Heart right ventricle (tissue), 16 donors: ENCODE results near the gene RAB33B. TPM values are rescaled to one million over a fixed set of nuclear protein-coding genes. Genes with fewer than 3 reads are reported as not detected.

Source experiments
- ATAC-seq, 8 donors: fragments of 200-7000 bp; cut with Tn5 transposase; one replicate each; pipeline ENCODE4 v1.9.1; 2020; ENCODE audit warnings: mild to moderate bottlenecking in 8 of 8, moderate library complexity in 8 of 8, moderate number of reproducible peaks in 1 of 8
- DNase-seq, 2 donors: peaks; one replicate each; pipeline ENCODE4 v3.0.0-alpha.2; 2020
- H3K27ac ChIP-seq, 10 donors: fragments of 200-600 bp; sonication (generic) in 2 of 10; one replicate each; pipeline versions ENCODE4 v1.5.0 to v1.8.0; 2020 to 2022; ENCODE audit warnings: mild to moderate bottlenecking in 3 of 10
- H3K27me3 ChIP-seq, 7 donors: fragments of 200-600 bp; one replicate each; pipeline ENCODE4 v1.8.0; 2021 to 2022; ENCODE audit warnings: mild to moderate bottlenecking in 2 of 7
- H3K36me3 ChIP-seq, 9 donors: fragments of 200-600 bp; sonication (generic) in 1 of 9; one replicate each; pipeline versions ENCODE4 v1.5.0 to v1.8.0; 2020 to 2022; ENCODE audit warnings: mild to moderate bottlenecking in 2 of 9
- H3K4me1 ChIP-seq, 9 donors: fragments of 200-600 bp; sonication (generic) in 1 of 9; one replicate each; pipeline versions ENCODE4 v1.5.0 to v1.8.0; 2020 to 2022; ENCODE audit warnings: mild to moderate bottlenecking in 4 of 9
- H3K4me3 ChIP-seq, 10 donors: fragments of 200-600 bp; sonication (generic) in 2 of 10; one replicate each; pipeline versions ENCODE4 v1.5.0 to v1.8.0; 2020 to 2022; ENCODE audit warnings: mild to moderate bottlenecking in 7 of 10, moderate library complexity in 2 of 10
- H3K9me3 ChIP-seq, 11 donors: fragments of 200-600 bp in 10 of 11; sonication (generic) in 2 of 11; one replicate each; pipeline versions ENCODE4 v1.5.0 to v1.8.0; 2013 to 2022; ENCODE audit warnings: mild to moderate bottlenecking in 2 of 11, control low read depth in 1 of 11, moderate library complexity in 1 of 11
- CTCF ChIP-seq, 9 donors: fragments of 200-600 bp; sonication (generic) in 2 of 9; IDR thresholded peaks; one replicate each; pipeline versions ENCODE4 v1.5.0 to v1.8.0; 2021 to 2022; ENCODE audit warnings: antibody characterized with exemption in 9 of 9, mild to moderate bottlenecking in 5 of 9, moderate library complexity in 1 of 9
- WGBS, 2 donors: extraction: QIAGEN DNeasy Blood & Tissue Kit; methylation state at CpG; one replicate each; pipeline ENCODE4 v1.1.7; 2013; ENCODE audit warnings: inconsistent platforms in 1 of 2; 5-methylcytosine and 5-hydroxymethylcytosine counted together
- intact Hi-C, 10 donors: fragments of 100-400 bp; cut with DNase I; formaldehyde crosslinking; loops; one replicate each; pipeline versions ENCODE4 v1.11.1 to v1.14.2; 2022
- polyA plus RNA-seq, 2 donors: library from polyadenylated mRNA; stranded (reverse); fragments of 200-250 nt; gene quantifications; one replicate each; pipeline ENCODE4 v1.2.3, GENCODE V29; 2013
- total RNA-seq, 10 donors: library from RNA; stranded (reverse); fragmentation: NEBNext Ultra II Directional in 3 of 10; extraction: Animal tissue kit (Norgen Biotek cat#: 25700) in 3 of 10; gene quantifications; one replicate each; pipeline versions ENCODE4 v1.2.1 to v1.2.4, GENCODE V29; 2021 to 2023
- donor health status: Arrhythmogenic right ventricular cardiomyopathy.
- donor health status: ischemic (EF 13 %, LVEDD 7.1; RV severe dilation, severe dysfunction).
- donor health status: healthy with polysubstance abuse.
- donor health status: DM: no; HTN: yes; CAD: no.
- donor health status: DM: no; HTN: no; CAD: no.
- donor health status: ischemic (EF 25% LVEDD 6.9; RV normal size, moderate dysfunction).
- donor health status: ischemic (EF 25% LVEDD 5.7; RV mildly dilated, moderate dysfunction).
- donor health status: healthy.
- donor health status: DM: yes; HTN: yes; CAD: no.
- donor health status: Ischemic cardiomyopathy.
- donor health status: ischemic (EF 35%, LVEDD 5.7; RV mildly dilated, moderate dysfunction).
- donor health status: nonischemic (EF 11% LVEDD 7.7; RV severe dilation, severe dysfunction).
- donor health status: DM: yes; HTN: yes; CAD: no.
- donor health status: PGD.
- donor health status: ischemic (EF 29% LVEDD 5.4; RV normal size, mild dysfunction).
- donor health status: nonischemic (EF 23%, LVEDD 6.1; RV moderate dilation, normal function).

RAB33B gene
- total and polyA plus RNA-seq, 12 donors: 2.4 to 7.5 (median 6.6) TPM

GRCh38 chr4:139457318-139457717, 3.4 kb downstream of the RAB33B start:
- TF ChIP-seq CTCF (IDR thresholded peaks at IDR 0.05): no peak
- DNase-seq (no peak), ATAC-seq (no peak)
- no peaks in the 10 kb centered on the region for H3K27me3 ChIP-seq
- H3K4me1 ChIP-seq: peaks cover 4 to 56% (median 46%) of the 10 kb centered on the region in 9 donors
- intact Hi-C loops: loop anchor here in 2 of 10 donors (5.0 to 10.0 kb wide), 2 partner anchors 40 to 373 kb away; no protein-coding TSS in a partner anchor
- peaks cover 0 to 4% (median 0%) of the 10 kb centered on the region in 9 donors for H3K36me3 ChIP-seq
- no peak overlapping the region for H3K27ac ChIP-seq
- 73 to 78% methylated on average over 4 of the region's 4 CpGs for WGBS, 2 donors
- H3K4me3 ChIP-seq: no peak overlapping the region
- no peaks in the 10 kb centered on the region for H3K9me3 ChIP-seq

- WGBS, 2 donors: 100% methylated on average over 1 of the region's 1 CpG
- H3K36me3 ChIP-seq: peaks cover 0 to 4% (median 0%) of the 10 kb centered on the region in 9 donors
- H3K9me3 ChIP-seq: no peaks in the 10 kb centered on the region
- intact Hi-C loops: loop anchor here in 2 of 10 donors (5.0 to 10.0 kb wide), 2 partner anchors 39 to 374 kb away; no protein-coding TSS in a partner anchor
- no peak overlapping the region for H3K4me3 ChIP-seq
- no peaks in the 10 kb centered on the region for H3K27me3 ChIP-seq
- DNase-seq: no peak
- no peak overlapping the region for H3K27ac ChIP-seq
- no peak for ATAC-seq
- H3K4me1 ChIP-seq: peaks cover 0 to 49% (median 41%) of the 10 kb centered on the region in 9 donors
- TF ChIP-seq CTCF (IDR thresholded peaks at IDR 0.05): no peak
Measured at GRCh38 chr4:139458543-139458942, 4.6 kb downstream of the RAB33B start.

- no peak for DNase-seq
- Histone ChIP-seq H3K9me3 (no peaks in the 10 kb centered on the region), H3K4me1 (peaks cover 0 to 49% (median 41%) of the 10 kb centered on the region in 9 donors), H3K27ac (no peak overlapping the region), H3K27me3 (no peaks in the 10 kb centered on the region), H3K4me3 (no peak overlapping the region), H3K36me3 (peaks cover 0 to 4% (median 0%) of the 10 kb centered on the region in 9 donors)
- no peak for ATAC-seq
- TF ChIP-seq CTCF (IDR thresholded peaks at IDR 0.05): no peak
- 87 to 90% methylated on average over 3 of the region's 3 CpGs for WGBS, 2 donors
- intact Hi-C loops: loop anchor here in 2 of 10 donors (5.0 to 10.0 kb wide), 2 partner anchors 38 to 374 kb away; no protein-coding TSS in a partner anchor
Measured at GRCh38 chr4:139458999-139459398, 5.1 kb downstream of the RAB33B start.

- WGBS, 2 donors: 93 to 96% methylated on average over 3 of the region's 3 CpGs
- H3K27ac ChIP-seq: no peak overlapping the region
- peaks cover 0 to 5% (median 0%) of the 10 kb centered on the region in 11 donors for H3K9me3 ChIP-seq
Measured at GRCh38 chr4:139460565-139460964, 6.6 kb downstream of the RAB33B start.

More at GRCh38 chr4:139460565-139460964, 6.6 kb downstream of the RAB33B start:
- DNase-seq: no peak
- ATAC-seq: no peak
- H3K4me3 ChIP-seq: no peak overlapping the region
- peaks cover 0 to 39% (median 31%) of the 10 kb centered on the region in 9 donors for H3K4me1 ChIP-seq
- peaks cover 0 to 4% (median 0%) of the 10 kb centered on the region in 9 donors for H3K36me3 ChIP-seq
- TF ChIP-seq CTCF (IDR thresholded peaks at IDR 0.05): no peak
- intact Hi-C loops: no loop called here
- no peaks in the 10 kb centered on the region for H3K27me3 ChIP-seq
